LHCN-M2 (cell line): ENCODE data around the gene EXOSC2. TPM values are rescaled to one million over a fixed set of nuclear protein-coding genes. Genes with fewer than 3 reads are reported as not detected.

ENCODE experiments used
- DNase-seq: peaks from one replicate; pipeline ENCODE4 v3.0.0-alpha.2; 2012; ENCODE audit warnings: low read depth
- polyA plus RNA-seq: library from polyadenylated mRNA; unstranded; fragments of >200 nt; gene quantifications from one replicate; pipeline ENCODE4 v1.2.1, GENCODE V29; 2012; ENCODE audit warnings: missing spikeins
- total RNA-seq: library from RNA; depleted of rRNA; stranded (reverse); fragments of >200 nt; gene quantifications from 2 replicates; pipeline ENCODE4 v1.2.3, GENCODE V29; 2014; rRNA removed

EXOSC2 gene
- total RNA-seq = 39.3 and 44.0 TPM in 2 replicates
- 19.5 TPM for polyA plus RNA-seq

DNA sequence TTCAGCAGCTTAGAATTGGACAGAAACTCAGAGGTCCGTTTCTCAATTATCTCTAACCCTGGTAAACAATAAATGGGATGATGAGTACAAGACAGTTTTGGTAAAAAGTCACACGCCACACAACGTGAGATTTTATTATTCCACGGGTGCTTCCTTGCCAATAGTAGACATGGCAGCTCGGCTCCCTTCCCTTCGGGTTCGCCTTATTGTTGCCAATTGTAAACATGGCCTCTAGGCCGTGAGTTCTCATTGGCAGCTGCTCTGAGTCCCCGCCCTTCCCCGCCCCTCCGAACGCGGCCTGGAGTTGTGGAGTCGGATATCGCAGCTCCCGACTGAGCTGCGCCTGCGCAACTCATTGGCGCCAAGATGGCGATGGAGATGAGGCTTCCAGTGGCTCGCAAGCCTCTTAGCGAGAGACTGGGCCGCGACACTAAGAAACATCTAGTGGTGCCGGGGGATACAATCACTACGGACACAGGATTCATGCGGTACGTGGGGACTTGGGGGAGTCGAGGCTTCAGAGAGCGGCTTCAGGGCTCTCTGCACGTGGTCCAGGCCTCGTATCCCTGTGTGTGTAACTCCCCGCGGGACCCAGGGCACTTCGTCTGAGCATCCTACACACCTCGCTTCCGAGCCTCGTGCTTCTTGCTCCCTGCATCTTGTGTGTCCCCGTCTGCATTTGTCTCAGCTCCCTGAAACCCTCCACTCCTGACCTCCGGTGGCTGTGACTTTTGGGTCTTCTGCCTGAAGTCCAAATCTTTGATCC, at the start of gene EXOSC2:
TSS of gene EXOSC2 (plus strand) at position 355 of the 766 bp plus-strand sequence. CDS start at position 367, 12 bp downstream.
- peak; percentile 98 for DNase-seq

GRCh38 chr9:130651221-130651620, 42.4 kb upstream of the EXOSC2 start:
- no peak for DNase-seq

GRCh38 chr9:130651752-130652151, 41.8 kb upstream of the EXOSC2 start:
- no peak for DNase-seq

GRCh38 chr9:130654879-130655278, 38.7 kb upstream of the EXOSC2 start:
- DNase-seq = no peak

DNA sequence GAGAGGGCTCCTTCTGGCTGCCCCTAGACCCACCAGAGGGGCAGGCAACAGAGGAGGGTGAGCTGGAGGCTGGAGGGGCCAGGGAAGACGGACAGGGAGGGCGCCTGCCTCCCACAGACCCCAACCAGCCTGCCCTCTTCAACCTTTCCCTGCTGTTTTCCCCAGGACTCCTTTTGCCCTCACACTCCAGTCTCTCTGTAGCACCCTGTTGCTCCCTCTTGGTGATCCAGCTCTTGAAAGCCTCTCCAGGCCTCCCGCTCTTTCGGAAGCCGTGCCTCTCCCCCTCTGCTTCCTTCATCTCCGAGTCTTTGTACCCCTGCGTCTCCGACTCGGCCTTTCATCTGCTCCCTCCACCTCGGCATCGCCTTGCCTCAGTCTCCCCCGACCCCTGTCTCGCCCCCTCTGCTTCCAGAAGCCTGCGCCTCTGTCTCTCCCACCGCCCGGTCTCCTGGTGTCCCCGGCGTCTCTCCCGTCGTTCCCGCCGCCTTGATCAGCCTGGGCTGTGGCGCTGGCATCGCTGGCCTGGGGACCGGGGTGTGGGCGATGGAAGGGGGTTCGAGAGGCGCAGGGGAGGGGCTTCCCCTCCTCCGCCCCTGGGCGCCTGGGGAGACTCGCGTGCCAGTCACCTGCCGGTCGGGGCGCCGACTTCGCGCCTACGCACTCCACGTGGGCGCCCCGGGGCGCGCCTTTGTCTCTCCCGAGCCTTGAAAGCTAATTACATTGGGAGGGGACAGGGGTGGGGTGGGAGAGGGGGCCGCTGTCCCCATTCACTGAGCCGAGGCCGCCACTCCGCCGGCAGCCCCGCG, 34.5 kb upstream of the EXOSC2 start:
- DNase-seq = no peak

GRCh38 chr9:130659699-130660248, 33.8 kb upstream of the EXOSC2 start:
- no peak for DNase-seq

GRCh38 chr9:130660326-130660682, 33.3 kb upstream of the EXOSC2 start:
- no peak for DNase-seq

- no peak for DNase-seq
These were observed 32.7 kb upstream of the EXOSC2 start for GRCh38 chr9:130660683-130661450.

DNA sequence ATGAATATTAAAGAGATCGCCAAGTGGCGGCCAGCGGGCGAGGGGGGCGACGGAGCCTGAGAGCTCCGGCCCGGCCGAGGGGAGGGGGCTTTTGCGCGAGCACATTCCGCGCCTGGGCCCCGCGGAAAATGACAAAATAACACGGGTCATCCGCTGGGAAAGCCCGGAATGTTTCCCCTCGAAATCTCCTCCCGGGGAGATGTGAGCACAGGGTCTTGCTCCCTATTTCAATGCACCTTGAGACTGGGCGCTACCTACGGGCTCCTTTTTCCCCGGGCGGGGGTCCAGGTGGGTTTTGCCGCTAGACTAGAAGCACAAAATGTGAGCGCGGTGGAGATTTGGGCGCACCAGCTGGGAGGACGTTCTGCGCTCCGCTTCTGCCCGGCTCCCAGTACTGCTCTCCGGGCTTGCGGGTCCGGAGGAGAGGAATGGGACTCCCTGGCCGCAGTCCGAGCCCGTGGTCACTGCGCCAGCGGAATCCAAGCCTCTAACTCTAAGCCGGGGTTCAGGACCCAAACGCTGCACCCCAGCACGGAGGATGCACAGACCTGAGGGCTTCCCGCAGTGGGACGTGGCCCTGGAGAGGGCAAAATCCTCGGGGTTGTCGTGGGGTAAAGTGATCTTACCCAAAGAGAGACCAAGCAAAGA, 32.0 kb upstream of the EXOSC2 start:
- DNase-seq = no peak

DNA sequence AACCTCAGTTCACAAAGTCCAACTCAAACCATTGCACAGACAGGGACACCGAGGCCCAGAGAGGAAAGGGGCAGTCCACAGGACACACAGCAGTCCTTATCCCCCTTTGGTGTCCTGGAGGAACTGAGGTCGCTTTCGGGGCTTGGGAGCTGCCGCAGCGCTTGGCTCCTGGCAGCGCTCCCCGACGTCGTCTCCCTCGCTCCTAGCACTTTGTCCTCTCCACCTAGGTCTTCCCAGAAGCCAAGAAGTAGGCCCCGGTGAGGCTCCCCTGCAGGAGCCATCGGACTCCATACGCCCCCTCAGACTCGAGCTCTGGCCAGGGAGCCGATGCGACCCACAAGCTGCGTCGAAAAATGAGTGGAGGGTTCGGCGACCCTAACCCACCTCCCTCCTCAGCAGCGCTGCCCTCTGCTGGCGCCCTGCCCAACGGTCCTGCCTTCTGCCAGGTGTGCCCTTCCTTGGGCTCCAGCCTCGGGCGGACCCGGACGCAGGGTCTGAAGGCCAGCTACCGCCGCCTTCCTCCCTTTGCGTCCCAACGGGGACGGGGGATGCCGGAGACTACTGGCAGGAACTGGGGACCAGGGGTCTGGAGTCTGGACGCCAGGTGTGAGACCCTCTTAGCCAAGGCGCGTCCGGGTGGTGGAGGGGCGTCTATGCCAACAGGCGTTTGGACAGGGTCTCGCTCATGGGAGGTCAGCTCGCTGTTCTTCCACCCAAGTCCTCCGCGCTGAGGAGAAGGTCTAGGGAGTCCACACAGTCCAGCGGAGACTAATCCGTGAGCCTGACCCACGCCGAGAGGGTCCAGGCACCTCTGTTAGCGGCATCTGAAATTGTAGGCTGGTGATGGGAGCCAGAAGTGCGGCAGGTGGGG, 31.2 kb upstream of the EXOSC2 start:
- no peak for DNase-seq

GRCh38 chr9:130662970-130663257, 30.7 kb upstream of the EXOSC2 start:
- no peak for DNase-seq

GRCh38 chr9:130663258-130663976, 30.2 kb upstream of the EXOSC2 start:
- DNase-seq = no peak

DNA sequence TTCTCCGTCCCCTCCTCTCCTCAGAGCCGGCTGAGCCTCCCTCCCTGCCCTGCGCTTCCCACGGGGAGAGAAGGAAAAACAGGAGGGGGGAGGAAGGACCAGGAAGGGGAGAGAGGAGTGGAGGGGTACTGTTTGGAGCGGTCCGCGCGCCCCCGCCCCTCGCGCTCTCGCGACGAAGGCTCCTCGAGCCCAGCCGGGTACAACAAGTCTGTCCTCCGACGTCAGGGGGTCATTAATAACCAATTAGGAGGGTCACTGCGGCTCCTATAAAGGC, 29.7 kb upstream of the EXOSC2 start:
- no peak for DNase-seq

GRCh38 chr9:130664251-130665028, 29.1 kb upstream of the EXOSC2 start, which contains the start of gene PRDM12:
Gene PRDM12, plus strand, starts transcription at chr9:130664594. Its CDS starts 60 bp downstream, at chr9:130664654.
- DNase-seq = no peak

DNA sequence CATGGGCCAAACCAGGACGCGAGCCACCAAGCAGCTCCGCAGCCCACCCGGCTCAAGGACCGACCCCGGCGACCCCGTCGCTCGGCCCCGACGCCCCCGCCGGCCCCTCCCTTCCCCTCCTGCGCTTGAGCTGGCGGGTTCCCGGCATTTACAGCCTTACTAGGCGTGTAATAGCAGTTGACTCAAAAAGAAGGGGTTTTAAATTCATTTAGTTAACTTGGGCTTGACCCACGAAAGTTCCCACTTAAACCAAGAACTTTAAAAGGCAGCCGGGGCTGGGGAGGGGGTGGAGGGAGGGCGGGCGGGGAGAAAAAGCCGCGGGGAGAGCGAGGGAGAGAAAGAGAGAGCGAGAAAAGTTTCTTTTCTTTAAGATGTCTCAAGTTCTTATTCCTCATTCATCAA, 28.6 kb upstream of the EXOSC2 start:
- no peak for DNase-seq

DNA sequence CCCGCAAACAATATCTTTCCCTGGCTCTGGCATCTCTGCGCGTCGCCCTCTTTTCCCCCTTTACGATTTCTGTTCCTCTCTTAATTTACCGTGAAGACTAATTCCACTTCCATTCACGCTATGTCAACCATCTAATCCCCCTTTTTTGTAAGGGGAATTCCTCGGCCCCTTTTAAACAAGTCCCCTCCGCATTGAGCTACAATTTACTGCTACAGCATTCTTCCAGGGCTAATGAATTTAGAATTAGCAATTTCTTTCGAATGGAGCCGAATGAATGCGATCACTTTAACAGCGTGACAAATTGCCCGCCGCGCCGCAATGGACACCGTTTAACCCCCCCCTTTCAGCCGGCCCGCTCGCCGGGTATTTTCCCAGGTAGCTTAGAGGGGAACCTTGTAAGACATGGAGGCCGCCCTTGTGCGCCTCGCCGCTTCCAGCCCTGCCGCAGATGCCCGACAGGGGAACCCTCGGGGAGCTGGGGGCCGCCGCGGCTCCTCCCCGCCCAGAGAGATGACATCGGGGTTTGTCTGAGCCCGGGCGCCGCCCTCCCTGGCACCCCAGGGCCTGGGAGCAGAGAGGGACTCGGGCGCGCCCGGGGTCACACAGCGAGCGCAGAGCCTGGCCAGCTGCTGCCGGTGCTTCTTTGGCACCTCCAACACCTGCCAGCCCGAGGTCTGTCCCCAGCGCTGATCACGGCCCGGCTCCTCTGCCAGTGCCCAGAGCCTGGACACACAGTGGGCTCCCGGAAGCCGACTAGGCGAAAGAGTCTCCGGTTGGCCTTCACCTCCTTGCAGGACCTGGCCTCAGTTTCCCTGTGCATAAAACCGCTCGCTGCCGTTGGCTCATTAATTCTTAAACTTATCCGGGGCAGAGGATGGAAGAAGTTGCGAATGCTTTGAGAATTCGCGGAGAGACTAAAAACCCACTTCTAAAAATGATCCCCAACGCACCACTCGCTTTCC, 27.9 kb upstream of the EXOSC2 start:
- no peak for DNase-seq

DNA sequence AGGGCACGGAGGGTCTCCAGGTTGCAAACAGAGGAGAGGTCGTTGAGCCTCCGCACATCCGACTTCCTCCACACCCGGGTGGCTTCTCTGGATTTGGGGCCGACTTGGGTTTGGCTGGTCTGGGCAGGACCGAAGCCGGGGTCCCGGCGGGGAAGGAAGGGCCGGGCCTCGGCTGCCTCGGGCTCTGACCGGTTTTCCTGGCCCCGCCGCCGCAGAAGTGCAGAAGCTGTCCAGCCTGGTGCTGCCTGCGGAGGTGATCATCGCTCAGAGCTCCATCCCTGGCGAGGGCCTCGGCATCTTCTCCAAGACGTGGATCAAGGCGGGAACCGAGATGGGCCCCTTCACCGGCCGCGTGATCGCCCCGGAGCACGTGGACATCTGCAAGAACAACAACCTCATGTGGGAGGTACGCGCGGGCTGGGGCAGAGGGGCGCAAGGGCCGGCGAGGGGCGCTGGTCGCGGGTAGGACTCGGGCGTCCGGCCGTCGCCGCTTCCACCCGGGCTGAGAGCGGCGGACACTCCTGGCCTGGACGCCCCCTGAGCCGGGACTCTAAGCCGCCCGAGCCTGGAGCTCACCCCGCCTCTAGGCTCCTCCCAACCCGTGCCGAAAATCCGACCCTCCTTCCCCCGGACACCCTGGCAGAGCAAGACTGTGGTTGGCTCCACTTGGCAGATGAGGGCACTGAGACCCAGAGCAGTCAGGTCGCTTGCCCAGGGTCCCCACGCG, 27.0 kb upstream of the EXOSC2 start:
- no peak for DNase-seq

DNA sequence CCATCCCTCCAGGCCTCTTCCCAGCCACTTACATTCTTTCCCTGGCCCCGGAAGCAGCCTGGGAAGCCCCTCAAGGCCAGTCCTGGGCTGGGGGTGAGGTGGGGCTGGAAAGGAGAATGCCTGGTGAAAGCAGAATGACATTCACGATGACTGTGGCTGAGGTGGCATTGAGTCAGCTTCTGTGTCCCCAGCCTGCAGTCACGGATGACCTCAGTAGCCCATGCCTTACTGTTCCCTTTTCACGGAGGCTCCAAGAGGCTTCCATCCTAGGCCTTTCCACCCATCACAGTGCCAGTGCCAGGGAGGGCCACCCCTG, 26.5 kb upstream of the EXOSC2 start:
- DNase-seq = no peak
